ENCODE data around the gene RCAN3. TPM values are rescaled to one million over a fixed set of nuclear protein-coding genes. Genes with fewer than 3 reads are reported as not detected.
"Not testable (repeated sequence)": the region's sequence is repeated elsewhere in the genome, so short reads cannot be mapped to it uniquely, and the experiment has no call there.

The RCAN3 gene
- total and polyA plus RNA-seq, 7 donors, result 0.31 to 3.0 (median 0.96) TPM

- TF ChIP-seq, protein P1, sequence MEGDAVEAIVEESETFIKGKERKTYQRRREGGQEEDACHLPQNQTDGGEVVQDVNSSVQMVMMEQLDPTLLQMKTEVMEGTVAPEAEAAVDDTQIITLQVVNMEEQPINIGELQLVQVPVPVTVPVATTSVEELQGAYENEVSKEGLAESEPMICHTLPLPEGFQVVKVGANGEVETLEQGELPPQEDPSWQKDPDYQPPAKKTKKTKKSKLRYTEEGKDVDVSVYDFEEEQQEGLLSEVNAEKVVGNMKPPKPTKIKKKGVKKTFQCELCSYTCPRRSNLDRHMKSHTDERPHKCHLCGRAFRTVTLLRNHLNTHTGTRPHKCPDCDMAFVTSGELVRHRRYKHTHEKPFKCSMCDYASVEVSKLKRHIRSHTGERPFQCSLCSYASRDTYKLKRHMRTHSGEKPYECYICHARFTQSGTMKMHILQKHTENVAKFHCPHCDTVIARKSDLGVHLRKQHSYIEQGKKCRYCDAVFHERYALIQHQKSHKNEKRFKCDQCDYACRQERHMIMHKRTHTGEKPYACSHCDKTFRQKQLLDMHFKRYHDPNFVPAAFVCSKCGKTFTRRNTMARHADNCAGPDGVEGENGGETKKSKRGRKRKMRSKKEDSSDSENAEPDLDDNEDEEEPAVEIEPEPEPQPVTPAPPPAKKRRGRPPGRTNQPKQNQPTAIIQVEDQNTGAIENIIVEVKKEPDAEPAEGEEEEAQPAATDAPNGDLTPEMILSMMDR (IDR thresholded peaks at IDR 0.05), result no peak
- Histone ChIP-seq H3K36me3 (ENCODE audit: insufficient read depth in 1 of 2, low read depth in 1 of 2) (no peaks in the 10 kb centered on the region), H3K27ac (no peak overlapping the region), H3K9me3 (no peaks in the 10 kb centered on the region), H3K4me1 (no peaks in the 10 kb centered on the region), H3K4me3 (no peak overlapping the region), H3K27me3 (ENCODE audit: insufficient read depth in 3 of 3, low read length in 2 of 3) (peaks cover 0 to 9% (median 0%) of the 10 kb centered on the region in 3 donors)
- WGBS, 3 donors, result 81 to 86% (median 85%) methylated on average over 9 of the region's 9 CpGs
- ATAC-seq (no peak), DNase-seq (no peak)
- intact Hi-C loops (cut with DNase I), result no loop called here
These were observed 15.2 kb upstream of the RCAN3 start for GRCh38 chr1:24487455-24487854.

DNA sequence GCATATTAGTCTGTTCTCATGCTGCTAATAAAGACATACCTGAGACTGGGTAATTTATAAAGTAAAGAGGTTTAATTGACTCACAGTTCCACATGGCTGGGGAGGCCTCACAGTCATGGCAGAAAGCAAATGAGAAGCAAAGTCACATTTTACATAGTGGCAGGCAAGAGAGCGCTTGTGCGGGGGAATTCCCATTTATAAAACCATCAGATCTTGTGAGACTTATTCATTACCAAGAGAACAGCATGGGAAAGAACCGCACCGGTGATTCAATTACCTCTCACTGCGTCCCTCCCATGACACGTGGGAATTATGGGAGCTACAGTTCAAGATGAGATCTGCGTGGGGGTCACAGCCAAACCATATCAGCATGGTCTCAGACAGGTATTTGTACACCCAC is 14.5 kb upstream of the RCAN3 start:
- H3K4me1 ChIP-seq; H3K27ac ChIP-seq; intact Hi-C loops (cut with DNase I); H3K36me3 ChIP-seq (ENCODE audit: insufficient read depth in 1 of 2, low read depth in 1 of 2); H3K4me3 ChIP-seq; DNase-seq; H3K9me3 ChIP-seq; ATAC-seq: not testable (repeated sequence)
- WGBS, 3 donors, result 86 to 96% (median 86%) methylated on average over 7 of the region's 7 CpGs
- H3K27me3 ChIP-seq (ENCODE audit: insufficient read depth in 3 of 3, low read length in 2 of 3), result peaks cover 0 to 15% (median 0%) of the 10 kb centered on the region in 3 donors

DNA sequence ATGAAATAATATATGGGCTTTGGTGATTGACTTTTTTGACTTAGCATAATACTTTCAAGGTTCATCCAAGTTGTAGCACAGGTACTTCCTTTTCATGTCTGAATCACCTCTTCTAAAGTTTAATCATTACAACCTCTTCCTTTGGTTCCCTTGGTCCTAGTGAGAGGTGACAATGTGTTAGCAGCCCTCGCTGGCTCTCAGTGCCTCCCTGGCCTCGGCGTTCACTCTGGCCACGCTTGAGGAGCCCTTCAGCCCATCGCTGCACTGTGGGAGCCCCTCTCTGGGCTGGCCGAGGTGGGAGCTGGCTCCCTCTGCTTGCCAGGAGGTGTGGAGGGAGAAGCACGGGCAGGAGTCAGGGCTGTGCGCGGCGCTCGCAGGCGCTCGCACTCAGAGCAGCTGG is 13.0 kb upstream of the RCAN3 start:
- Histone ChIP-seq H3K4me3 (no peak overlapping the region), H3K9me3 (no peaks in the 10 kb centered on the region), H3K4me1 (no peaks in the 10 kb centered on the region), H3K27ac (no peak overlapping the region), H3K27me3 (ENCODE audit: insufficient read depth in 3 of 3, low read length in 2 of 3) (peaks cover 0 to 23% (median 0%) of the 10 kb centered on the region in 3 donors), H3K36me3 (ENCODE audit: insufficient read depth in 1 of 2, low read depth in 1 of 2) (no peaks in the 10 kb centered on the region)
- intact Hi-C loops (cut with DNase I), result no loop called here
- WGBS, 3 donors, result 94% methylated on average over 13 of the region's 13 CpGs
- TF ChIP-seq, protein P1 (IDR thresholded peaks at IDR 0.05), result no peak
- ATAC-seq, result no peak
- no peak for DNase-seq

DNA sequence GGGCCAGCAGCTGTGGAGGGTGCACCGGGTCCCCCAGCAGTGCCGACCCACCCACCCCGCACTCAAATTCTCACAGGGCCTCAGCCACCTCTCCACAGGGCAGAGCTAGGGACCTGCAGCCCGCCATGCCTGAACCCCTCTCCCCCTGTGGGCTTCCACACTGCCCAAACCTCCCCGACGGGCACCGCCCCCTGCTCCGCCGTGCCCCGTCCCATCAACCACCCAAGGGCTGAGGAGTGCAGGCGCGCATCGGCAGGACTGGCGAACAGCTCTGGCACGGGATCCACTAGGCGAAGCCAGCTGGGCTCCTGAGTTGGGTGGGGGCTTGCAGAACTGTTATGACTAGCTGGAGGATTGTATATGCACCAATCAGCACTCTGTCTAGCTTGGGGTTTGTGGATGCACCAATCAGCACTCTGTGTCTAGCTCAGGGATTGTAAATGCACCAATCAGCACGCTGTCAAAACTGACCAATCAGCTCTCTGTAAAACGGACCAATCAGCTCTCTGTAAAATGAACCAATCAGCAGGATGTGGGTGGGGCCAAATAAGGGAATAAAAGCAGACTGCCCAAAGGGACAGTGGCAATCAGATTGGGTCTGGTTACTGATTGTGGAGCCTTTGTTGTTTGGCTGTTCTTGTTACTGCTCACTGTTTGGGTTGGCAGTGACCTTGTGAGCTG is 12.4 kb upstream of the RCAN3 start:
- no peaks in the 10 kb centered on the region for H3K36me3 ChIP-seq (ENCODE audit: insufficient read depth in 1 of 2, low read depth in 1 of 2)
- WGBS, 3 donors, result 95 to 96% (median 95%) methylated on average over 18 of the region's 18 CpGs
- no peak for DNase-seq
- TF ChIP-seq, protein P1 (IDR thresholded peaks at IDR 0.05), result no peak
- H3K27me3 ChIP-seq (ENCODE audit: insufficient read depth in 3 of 3, low read length in 2 of 3), result peaks cover 0 to 23% (median 2%) of the 10 kb centered on the region in 3 donors
- no peak for ATAC-seq
- H3K27ac ChIP-seq, result no peak overlapping the region
- intact Hi-C loops (cut with DNase I), result no loop called here
- no peaks in the 10 kb centered on the region for H3K4me1 ChIP-seq
- no peaks in the 10 kb centered on the region for H3K9me3 ChIP-seq
- no peak overlapping the region for H3K4me3 ChIP-seq

DNA sequence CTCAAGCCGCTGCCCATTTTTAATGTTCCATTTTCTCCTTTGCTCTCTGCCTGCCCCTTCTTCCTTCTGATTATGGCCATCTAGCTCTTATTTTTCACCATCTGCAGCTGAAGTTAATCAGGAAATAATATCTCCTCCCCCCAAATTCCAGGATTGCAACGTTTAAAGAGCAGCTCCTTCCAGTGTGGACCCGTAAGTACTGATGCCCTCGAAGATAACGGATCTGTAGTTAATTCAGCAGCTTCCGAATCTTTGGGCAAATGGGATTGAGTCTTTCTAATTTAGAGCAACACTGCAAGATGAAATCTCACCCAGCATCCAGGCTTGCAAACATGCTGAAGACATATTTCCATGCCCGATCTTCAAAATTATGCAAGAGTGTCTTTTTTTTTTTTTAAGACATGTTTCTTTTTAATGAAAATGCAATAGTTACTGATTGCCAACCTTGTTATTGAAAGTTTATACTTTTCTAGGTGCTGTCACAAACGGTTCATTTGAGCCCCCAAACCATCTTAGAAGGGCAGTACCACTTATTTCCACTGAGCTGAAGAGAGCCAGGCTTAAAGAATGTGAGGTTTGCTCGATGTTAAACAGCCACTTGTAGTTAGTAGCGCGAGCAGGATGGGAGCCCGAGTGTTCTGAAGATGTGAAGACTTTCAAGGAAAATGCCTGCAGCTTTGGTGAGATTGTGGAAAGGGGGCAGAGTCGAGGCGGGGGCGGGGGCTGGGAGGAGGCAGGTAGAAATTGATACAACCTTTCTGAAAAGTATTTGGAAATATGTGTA is 10.9 kb upstream of the RCAN3 start:
- H3K27ac ChIP-seq, result no peak overlapping the region
- H3K4me3 ChIP-seq, result no peak overlapping the region
- no peaks in the 10 kb centered on the region for H3K9me3 ChIP-seq
- no peak for ATAC-seq
- DNase-seq, result no peak
- peaks cover 0 to 26% (median 3%) of the 10 kb centered on the region in 3 donors for H3K27me3 ChIP-seq (ENCODE audit: insufficient read depth in 3 of 3, low read length in 2 of 3)
- 48 to 54% (median 52%) methylated on average over 15 of the region's 15 CpGs for WGBS, 3 donors
- intact Hi-C loops (cut with DNase I), result no loop called here
- H3K4me1 ChIP-seq, result no peaks in the 10 kb centered on the region
- TF ChIP-seq, protein P1 (IDR thresholded peaks at IDR 0.05), result no peak
- no peaks in the 10 kb centered on the region for H3K36me3 ChIP-seq (ENCODE audit: insufficient read depth in 1 of 2, low read depth in 1 of 2)

DNA sequence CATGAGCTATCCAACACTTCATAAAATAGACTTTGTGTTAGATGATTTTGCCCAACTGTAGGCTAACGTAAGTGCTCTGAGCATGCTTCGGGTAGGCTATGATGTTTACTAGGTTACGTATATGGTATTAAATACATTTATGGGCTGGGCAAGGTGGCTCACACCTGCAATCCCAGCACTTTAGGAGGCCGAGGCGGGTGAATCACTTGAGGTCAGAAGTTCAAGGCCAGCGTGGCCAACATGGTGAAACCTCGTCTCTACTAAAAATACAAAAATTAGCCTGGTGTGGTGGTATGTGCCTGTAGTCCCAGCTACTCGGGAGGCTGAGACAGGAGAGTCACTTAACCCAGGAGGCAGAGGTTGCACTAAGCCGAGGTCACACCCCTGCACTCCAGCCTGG is 9.7 kb upstream of the RCAN3 start:
- WGBS, 3 donors, result 80 to 86% (median 84%) methylated on average over 9 of the region's 9 CpGs
- not testable (repeated sequence) for DNase-seq
- H3K27me3 ChIP-seq (ENCODE audit: insufficient read depth in 3 of 3, low read length in 2 of 3), result peaks cover 0 to 26% (median 3%) of the 10 kb centered on the region in 3 donors

More for the DNA sequence above, 9.7 kb upstream of the RCAN3 start:
- ATAC-seq; intact Hi-C loops (cut with DNase I); H3K27ac ChIP-seq; H3K36me3 ChIP-seq (ENCODE audit: insufficient read depth in 1 of 2, low read depth in 1 of 2); H3K9me3 ChIP-seq; H3K4me3 ChIP-seq; H3K4me1 ChIP-seq: not testable (repeated sequence)

Measured in psoas muscle (tissue), 8 donors.